GM19240 (cell line): ENCODE data around the gene MATN4.
"Not testable (repeated sequence)": the region's sequence is repeated elsewhere in the genome, so short reads cannot be mapped to it uniquely, and the experiment has no call there.

ENCODE experiments used
- DNase-seq: peaks from one replicate; pipeline ENCODE4 v3.0.0; 2011; ENCODE audit warnings: low spot score; ENCODE audit not compliant: insufficient read length

Gene MATN4

DNA sequence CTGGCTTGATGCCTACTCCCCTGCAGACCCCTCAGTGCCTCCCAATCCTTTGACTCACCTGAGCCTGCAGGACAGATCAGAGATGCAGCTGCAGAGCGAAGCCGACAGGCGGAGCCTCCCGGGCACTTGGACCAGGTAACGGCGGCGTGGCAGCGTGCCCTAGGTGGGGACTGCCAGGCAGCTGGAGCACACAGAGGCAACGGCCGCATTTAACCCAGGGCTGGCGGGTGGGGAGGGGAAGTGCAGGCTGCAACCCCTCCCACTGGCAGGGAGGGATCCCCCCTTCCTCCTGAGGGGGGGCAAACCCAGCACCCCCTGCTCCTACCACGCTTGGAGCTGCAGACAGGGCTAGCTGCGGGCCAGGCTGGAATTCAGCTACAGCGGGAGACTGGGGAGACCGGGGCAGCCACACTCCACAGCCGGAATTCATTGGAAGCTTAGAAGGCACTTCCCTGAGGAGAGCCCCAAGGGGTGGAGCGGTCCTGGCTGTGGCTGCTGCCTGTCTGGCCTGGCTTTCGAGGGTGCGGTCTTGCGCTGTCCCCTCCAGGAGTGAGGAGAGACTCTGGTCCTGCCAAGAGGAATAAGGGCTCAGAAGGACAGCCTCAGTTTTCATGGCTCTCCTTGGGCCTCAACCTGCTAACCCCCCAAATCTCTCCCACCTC lies at the start of gene MATN4:
Gene MATN4, minus strand, starts transcription at position 183 of the 662 bp plus-strand sequence. CDS start 2,717 bp downstream, outside the sequence.
- DNase-seq = no peak

DNA sequence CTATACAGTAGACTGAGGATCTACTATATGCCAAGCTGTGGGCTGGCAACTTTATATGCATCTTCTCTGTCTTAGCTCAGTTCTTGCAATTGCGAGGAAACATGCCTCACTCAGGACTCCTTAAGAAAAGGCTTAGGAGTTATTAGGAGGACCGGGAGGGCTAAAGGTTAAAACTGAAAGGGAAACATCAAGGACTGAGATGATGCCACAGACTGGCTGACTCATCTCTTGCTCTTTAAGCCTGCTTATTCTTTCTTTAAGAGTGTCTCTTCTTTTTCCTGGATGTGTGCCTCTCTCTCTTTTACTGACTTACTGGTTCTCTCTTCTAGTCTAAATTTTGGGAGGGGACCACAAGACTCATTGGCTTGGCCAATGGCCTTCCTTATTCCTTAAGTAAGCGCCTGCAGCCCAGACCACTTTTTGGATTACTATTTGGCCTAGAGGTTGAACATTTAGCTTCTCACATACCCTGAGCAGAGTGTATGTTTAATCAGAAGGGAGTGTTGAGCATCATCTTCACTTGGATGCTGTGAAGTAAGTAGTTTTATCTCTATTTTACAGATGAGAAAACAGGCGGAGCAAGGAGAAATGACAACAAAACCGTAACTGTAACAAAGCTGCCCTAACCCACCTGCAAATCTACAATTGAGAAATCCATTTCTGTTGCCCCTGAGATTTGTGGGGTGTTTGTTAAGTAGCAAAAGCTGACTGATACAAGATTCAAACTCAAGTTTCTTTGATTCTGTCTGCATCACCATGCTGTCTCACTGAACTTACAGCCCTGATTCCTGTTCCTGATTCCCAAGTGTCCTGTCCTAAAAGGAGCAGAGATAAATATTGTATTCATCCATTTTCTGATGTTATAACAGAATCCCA lies 47.3 kb upstream of the MATN4 start:
- DNase-seq = no peak

- no peak for DNase-seq
Observed at GRCh38 chr20:45354423-45355208, 46.5 kb upstream of the MATN4 start.

- DNase-seq = no peak
Observed at GRCh38 chr20:45353746-45354145, 45.6 kb upstream of the MATN4 start.

- DNase-seq = no peak
Observed at GRCh38 chr20:45352729-45353128, 44.6 kb upstream of the MATN4 start.

DNA sequence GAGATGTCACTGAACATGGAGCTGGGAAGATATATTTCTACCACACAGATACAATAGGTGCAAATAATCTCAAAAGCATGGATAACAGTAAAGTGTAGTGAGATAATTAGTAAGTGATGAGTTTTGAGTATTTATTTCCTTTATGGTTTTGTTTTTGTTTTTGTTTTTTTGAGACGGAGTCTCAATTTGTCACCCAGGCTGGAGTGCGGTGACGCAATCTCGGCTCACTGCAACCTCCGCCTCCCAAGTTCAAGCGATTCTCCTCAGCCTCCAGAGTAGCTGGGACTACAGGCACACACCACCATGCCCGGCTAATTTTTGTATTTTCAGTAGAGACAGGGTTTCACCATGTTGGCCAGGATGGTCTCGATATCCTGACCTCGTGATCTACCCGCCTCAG lies 42.7 kb upstream of the MATN4 start:
- DNase-seq = not testable (repeated sequence)

- no peak for DNase-seq
Observed at GRCh38 chr20:45350217-45350616, 42.1 kb upstream of the MATN4 start.

GRCh38 chr20:45347936-45348778 lies 40.1 kb upstream of the MATN4 start, which contains the start of gene SDC4:
Gene SDC4 (minus strand): TSS chr20:45348424. CDS start chr20:45348384, 40 bp downstream.
- no peak for DNase-seq

DNA sequence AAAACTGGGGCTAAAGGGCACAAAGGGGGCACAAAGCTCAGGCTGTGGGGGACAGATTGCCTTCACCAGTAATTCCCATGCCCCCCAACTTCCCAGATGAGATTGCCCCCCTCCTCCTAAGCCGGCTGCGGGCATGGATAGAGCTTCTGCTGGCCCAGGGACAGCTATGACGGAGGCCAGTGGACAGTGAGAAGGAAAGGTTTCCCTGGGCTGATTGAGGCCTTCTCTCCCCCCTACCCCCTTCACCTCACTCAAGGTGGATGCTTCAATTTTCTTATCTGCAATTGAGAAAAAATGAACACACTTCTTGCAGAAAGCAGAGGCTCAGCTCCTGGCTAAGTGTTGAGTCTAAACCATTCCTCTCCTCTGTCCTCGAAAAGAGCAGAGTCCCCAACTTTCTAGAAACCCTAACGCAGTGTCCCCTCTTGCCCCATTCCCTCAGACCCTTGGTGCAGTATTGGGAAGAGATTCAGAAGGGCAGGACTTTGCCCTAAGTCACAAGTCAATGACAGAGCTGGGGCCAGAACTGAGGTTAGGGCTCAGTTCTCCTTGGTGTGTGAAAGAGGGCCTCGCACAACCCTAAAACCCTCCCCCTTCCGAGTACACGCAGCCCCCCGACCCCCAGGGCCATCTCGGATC lies 39.3 kb upstream of the MATN4 start:
- DNase-seq = no peak

- DNase-seq = no peak
Observed at GRCh38 chr20:45346851-45347250, 38.8 kb upstream of the MATN4 start.

DNA sequence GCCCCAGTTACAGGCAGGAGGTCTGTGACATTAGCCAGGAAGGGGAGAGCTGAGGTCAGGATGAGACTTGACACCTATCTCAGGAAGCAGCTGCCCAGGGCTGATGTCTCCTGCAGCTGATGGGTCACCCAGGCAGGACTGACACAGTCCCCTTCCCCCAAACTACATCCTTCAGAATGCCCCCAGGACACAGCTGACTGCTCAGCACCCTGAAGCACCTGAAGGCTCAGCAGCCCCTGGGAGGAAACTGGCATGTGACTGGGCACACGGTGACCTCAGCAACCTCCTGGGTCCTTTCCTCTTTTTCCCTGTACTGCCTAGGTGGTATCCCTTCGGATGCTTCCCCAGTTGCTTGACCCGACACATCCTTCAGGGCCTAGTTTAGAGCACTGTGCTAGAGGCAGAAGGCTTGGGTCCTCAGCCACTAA lies 38.2 kb upstream of the MATN4 start:
- no peak for DNase-seq

DNA sequence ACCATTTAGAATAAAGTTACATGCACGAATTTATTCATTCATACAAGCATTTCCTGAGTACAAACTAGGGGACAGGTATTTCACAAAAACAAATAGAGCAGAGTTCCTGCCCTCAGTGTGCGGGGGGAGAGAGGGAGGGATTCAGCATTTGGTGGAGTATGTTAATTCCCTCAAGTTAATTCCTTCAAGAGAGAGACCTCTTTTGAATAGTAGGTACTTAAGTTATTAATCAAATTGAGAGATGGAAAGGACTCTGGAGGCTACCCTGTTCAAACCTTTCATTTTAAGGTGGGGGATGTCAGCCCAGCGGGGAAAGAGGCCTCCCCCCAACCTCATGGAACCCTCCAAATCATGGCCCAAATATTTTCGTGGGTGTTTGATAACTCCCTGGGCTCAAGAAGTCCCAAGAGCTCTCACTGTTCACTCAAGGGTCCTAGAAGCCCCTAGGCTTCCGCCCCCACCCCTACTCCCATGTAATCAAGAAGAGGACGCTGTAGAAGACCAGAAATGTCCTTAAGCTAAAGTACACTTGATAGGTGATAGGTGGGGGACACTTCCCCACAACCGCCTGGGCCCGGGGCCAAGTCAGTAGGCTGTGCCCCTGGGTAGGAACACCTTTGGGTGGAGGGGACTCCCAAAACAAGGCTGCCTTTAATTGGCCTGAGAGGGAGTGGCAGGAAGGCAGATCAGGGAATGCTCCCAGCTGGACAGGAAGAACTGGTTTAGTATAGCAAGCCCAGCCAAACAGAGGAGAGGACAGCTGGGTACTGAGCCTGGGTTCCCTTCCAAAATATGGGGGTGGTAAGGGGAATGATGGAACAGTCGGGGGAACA lies 37.2 kb upstream of the MATN4 start:
- DNase-seq = no peak

DNA sequence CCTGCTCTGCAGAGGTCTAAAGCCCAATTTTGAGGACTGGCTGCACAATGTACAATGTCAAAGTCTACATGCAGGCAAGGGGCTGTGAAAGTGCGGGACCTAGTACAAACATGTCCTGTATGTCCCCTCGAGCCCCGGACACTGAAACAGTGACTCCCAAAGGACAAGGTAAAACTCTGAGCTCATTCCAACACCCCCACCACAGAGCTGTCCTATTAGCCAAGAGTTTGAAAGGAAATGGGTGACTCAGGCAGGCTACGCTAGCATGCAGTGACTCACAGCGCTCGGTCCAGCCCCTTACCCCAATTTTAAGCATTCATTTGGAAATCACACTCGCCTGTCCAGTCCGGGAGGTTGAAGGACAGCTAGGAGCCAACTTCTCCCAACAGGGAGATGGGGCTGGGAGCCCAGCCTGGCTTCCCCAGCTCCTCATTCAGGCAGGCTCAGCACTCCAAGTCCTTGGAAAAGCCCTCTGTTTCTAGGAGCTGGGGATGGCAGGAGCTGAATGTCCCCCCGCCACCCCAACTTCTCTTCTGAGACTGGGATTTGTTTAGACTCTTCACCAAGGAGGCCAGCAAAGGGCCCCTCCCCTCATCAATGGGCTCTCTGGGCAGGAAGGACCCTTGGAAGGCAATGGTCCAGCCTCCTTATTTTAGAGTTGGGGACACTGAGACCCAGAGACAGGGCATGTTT lies 36.2 kb upstream of the MATN4 start:
- no peak for DNase-seq

DNA sequence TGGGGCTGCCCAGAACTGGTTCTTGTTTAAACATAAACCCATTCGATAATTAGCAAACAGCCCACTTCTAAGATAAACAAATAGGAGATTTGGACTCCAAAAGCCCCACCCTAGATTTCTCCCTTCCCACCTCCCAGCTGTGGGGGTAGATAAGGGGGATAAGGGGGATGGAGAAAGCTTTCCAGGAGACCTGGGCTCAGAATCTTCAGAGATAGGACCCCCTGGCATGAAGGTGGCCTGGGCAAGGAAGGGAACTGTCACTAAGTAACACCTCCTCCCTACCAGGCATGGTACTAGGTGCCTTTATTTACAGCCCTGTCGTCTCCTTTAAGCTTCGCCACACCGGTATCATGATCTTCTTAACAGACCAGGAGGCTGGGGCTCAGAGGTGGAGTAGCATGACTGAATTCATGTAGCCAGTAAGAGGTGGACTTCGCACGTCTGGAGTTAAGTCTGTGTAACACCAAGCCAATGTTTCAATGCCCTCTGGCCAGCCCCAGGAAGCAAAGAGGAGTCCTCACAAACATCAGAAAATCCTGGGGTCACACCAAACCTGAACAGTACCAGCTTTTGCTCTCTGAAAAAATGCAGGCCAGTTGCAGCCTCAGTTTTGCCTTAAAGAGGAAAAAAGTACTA lies 35.6 kb upstream of the MATN4 start:
- DNase-seq = no peak

DNA sequence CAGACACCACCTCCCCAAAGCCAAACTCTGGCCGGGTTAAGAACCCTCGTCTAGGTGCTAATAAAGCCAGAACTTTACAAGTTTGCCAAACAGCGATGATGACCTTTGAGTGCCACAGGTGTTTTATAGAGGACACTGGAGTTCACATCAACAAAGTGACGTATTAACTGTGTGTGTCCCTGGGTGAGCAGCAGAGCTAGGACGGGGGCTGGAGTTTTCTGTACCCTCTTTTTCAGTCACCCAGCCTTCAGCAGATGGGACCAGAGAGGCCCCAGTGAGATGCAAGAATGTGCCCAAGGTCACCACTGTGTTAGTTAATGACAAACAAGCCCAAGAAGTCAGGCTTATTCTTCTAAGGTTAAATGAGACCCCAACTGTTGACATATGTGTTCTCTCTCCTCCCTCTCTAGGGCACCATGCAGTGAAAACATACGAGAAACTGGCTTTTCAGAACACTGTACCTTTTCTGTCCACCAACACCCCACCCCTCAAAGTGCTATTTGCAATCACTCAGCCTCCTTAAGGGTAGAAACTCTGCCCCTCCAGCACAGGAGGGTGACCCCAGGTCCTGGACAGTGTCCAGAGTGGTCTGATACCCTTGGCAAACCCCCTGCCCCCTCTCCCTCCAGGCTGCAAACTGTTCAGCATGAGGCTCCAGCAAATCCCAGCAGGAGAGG lies 34.9 kb upstream of the MATN4 start:
- DNase-seq = no peak

- DNase-seq = no peak
Observed at GRCh38 chr20:45341939-45342854, 34.1 kb upstream of the MATN4 start.

DNA sequence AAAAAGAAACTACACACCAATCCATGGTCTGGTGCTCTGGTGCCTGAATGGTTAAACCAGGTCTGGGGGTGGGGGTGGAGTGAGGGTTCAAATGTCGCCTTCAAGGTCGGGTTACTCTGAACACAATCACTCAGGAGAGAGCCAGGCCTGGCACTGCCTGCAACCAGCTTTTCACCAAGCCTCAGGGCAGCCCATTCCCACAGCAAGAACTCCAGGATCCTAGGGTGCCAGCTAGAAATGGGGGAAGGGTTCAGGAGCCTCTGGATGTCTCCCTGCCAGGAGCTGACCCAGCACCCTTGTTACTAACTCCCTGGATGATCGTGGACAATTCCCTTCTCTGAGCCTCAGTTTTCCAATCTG lies 33.5 kb upstream of the MATN4 start:
- no peak for DNase-seq
